NB4 (cell line): ENCODE measurements around the gene GSTO1.
"Not testable (repeated sequence)": the region's sequence is repeated elsewhere in the genome, so short reads cannot be mapped to it uniquely, and the experiment has no call there.

ENCODE experiments used
- DNase-seq: peaks from one replicate; pipeline ENCODE4 v3.0.0; 2010; ENCODE audit warnings: low read depth
- H3K4me3 ChIP-seq: one replicate; pipeline ENCODE4 v1.5.1; 2011; ENCODE audit warnings: mild to moderate bottlenecking, low read depth, low read length, moderate library complexity
- MYC ChIP-seq: IDR thresholded peaks from 2 replicates; pipeline ENCODE4 v1.6.1; 2011; ENCODE audit warnings: low read depth, low read length
- POLR2A ChIP-seq: IDR thresholded peaks from 2 replicates; pipeline ENCODE4 v1.6.1; 2011; ENCODE audit warnings: mild to moderate bottlenecking; ENCODE audit not compliant: insufficient read length; ENCODE audit errors: extremely low read depth
- TF ChIP-seq, protein P1 (sequence below): IDR thresholded peaks from one replicate; pipeline ENCODE4 v1.5.1; 2012; ENCODE audit warnings: low read depth, low read length
- TF ChIP-seq, protein P2 (sequence below): IDR thresholded peaks from 2 replicates; pipeline ENCODE4 v1.6.1; 2011; ENCODE audit warnings: low read depth, low read length

The GSTO1 gene

DNA sequence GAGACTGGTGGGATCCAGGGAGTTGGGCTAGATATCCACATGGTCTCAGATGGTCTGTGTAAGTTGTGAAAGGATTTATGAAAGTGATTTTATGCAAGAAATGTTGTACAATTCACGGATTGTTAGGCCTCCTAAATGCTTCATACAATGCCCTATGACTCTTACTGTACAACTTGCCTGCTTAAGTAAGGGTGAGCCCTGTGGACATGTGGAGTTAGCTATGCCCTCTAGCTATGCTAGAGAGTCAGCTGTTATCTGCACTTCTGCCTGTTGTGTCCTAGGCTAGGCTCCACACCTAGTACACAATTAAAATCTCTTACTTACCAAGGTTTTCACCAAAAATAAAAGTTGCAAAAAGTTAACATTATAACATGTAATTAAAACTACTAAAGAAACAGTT lies 20.9 kb upstream of the GSTO1 start:
- no peak overlapping the region for H3K4me3 ChIP-seq
- TF ChIP-seq, protein P1, sequence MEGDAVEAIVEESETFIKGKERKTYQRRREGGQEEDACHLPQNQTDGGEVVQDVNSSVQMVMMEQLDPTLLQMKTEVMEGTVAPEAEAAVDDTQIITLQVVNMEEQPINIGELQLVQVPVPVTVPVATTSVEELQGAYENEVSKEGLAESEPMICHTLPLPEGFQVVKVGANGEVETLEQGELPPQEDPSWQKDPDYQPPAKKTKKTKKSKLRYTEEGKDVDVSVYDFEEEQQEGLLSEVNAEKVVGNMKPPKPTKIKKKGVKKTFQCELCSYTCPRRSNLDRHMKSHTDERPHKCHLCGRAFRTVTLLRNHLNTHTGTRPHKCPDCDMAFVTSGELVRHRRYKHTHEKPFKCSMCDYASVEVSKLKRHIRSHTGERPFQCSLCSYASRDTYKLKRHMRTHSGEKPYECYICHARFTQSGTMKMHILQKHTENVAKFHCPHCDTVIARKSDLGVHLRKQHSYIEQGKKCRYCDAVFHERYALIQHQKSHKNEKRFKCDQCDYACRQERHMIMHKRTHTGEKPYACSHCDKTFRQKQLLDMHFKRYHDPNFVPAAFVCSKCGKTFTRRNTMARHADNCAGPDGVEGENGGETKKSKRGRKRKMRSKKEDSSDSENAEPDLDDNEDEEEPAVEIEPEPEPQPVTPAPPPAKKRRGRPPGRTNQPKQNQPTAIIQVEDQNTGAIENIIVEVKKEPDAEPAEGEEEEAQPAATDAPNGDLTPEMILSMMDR: no peak
- TF ChIP-seq, protein P2, sequence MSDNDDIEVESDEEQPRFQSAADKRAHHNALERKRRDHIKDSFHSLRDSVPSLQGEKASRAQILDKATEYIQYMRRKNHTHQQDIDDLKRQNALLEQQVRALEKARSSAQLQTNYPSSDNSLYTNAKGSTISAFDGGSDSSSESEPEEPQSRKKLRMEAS: no peak
- TF ChIP-seq MYC (no peak), POLR2A (no peak)
- no peak for DNase-seq

DNA sequence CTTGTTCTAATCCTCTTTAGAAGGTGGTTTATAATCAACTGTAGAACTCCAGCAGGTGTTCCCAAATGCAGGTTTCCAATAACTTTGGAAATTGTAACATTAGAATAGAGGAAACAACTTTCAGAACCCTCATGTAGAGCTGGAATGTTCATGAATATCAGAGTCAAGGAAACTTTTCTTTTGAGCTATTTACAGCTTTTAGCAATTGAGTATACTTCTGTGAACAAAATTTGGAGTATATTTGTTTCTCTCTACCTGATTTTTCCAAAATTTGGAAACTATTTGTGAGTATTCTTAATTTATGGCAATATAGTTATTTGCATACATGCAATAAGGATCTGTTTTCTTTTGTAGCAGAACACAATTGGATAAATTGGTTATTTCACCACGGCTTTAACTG lies 19.8 kb upstream of the GSTO1 start:
- H3K4me3 ChIP-seq: no peak overlapping the region
- TF ChIP-seq, protein P2: no peak
- no peak for TF ChIP-seq MYC
- TF ChIP-seq, protein P1: no peak
- no peak for TF ChIP-seq POLR2A
- no peak for DNase-seq

DNA sequence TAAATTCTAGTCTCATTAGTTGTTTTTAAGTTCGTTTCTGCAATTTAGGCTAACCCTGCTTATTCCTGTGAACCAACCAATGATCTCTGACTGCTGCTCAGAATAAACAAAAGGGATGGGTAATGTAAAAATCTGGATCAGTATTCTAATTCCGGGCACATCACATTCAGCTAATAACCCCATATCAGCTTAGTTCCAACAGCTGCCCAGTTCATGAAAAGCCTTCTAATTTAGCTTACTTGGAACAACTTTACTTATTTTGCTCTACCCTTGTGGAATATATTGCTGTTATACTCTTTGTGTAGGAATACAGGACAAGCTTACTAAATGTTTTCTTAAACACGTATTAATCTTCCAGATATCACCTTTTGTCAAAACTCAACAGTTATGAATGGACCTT lies 18.9 kb upstream of the GSTO1 start:
- no peak for DNase-seq
- TF ChIP-seq, protein P1: no peak
- TF ChIP-seq POLR2A: no peak
- TF ChIP-seq, protein P2: no peak
- TF ChIP-seq MYC: no peak
- no peak overlapping the region for H3K4me3 ChIP-seq

DNA sequence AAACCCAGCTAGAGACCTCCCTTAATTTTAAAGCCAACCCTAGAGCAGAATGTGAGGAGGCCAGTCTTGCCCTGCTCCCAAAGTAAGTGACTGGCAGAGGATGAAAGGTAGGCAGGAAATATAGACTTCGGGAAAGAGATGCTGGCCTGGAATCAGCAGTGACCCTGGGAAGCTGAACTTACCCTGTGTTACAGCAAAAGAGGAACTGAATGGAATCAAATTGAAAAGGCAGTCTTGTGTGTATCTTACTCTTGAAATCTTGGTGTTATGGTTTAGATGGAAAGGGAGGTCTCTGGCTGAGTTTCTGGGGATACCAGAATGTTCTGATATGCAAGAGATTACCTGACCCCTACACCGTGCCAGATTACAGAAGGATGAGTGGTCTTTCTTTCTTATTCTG lies 14.6 kb upstream of the GSTO1 start:
- TF ChIP-seq MYC (no peak), POLR2A (no peak)
- TF ChIP-seq, protein P1: no peak
- TF ChIP-seq, protein P2: no peak
- peak; percentile 10 for DNase-seq
- H3K4me3 ChIP-seq: no peak overlapping the region

DNA sequence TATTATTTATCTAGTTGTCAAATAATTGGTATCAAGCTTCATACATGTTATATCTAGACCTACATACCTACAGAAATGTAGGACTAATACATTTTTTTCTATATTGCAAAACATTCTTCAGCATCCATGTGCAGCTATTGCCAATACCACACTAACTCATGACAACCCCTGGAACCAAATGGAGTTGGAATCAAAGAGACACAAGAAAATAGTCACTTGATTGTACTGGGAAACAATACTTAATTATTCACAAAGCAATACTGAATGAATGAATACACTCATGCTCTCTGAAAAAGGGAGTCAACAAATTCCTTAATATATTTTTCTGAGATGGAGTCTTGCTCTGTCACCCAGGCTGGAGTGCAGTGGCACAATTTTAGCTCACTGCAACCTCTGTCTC lies 12.1 kb upstream of the GSTO1 start:
- TF ChIP-seq, protein P1: no peak
- TF ChIP-seq MYC (no peak), POLR2A (no peak)
- TF ChIP-seq, protein P2: no peak
- H3K4me3 ChIP-seq: no peak overlapping the region
- DNase-seq: no peak

DNA sequence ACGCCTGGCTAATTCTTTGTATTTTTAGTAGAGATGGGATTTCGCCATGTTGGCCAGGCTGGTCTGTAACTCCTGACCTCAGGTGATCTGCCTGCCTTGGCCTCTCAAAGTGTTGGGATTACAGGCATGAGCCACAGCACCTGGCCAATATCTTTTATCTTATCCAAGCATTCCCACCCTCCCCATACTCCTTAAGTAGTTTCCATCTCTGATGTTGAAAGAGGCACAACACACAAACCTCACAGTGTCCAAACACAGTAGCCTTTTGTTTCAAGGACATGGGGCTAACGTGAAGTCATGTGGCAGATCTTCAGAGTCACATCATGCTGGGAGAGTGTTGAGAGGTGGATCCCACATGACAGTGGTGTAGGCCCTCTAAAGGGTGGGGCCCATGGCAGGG lies 11.7 kb upstream of the GSTO1 start:
- not testable (repeated sequence) for H3K4me3 ChIP-seq, DNase-seq
